Panc1 (cell line): ENCODE results near the gene TRAPPC2L. TPM values are rescaled to one million over a fixed set of nuclear protein-coding genes. Genes with fewer than 3 reads are reported as not detected.

ENCODE experiments used
- ATAC-seq: fragments of 200-7000 bp; cut with Tn5 transposase; 2 replicates; pipeline ENCODE4 v1.9.1; 2020; ENCODE audit warnings: mild to moderate bottlenecking, moderate library complexity
- BruUV-seq: library from RNA; stranded (reverse); fragments of 400-500 nt; replicated peaks from 2 replicates; lab custom pipeline; 2021; lab: Mats Ljungman, UMichigan
- CTCF ChIA-PET: fragments of 300-600 bp; sonication (Branson Sonifier 250); formaldehyde crosslinking; loops from one replicate; lab custom pipeline; 2022; ENCODE audit warnings: antibody characterized with exemption; lab: Charles Lee
- POLR2A ChIA-PET: fragments of 300-600 bp; sonication (Branson Sonifier 250); formaldehyde crosslinking; loops from one replicate; lab custom pipeline; 2022; ENCODE audit warnings: antibody characterized with exemption; lab: Charles Lee
- DNase-seq: peaks from one replicate; pipeline ENCODE4 v3.0.0-alpha.2; 2010; ENCODE audit warnings: low read depth, low spot score
- H3K27ac ChIP-seq: 2 replicates; pipeline ENCODE4 v1.5.1; 2011; ENCODE audit warnings: mild to moderate bottlenecking, low read length, inconsistent platforms
- H3K27me3 ChIP-seq: fragments of 200-500 bp; sonication (Bioruptor generic); 2 replicates; pipeline ENCODE4 v1.6.0; 2014; ENCODE audit warnings: low read length, inconsistent platforms; ENCODE audit not compliant: control insufficient read depth, insufficient read depth
- H3K36me3 ChIP-seq: fragments of 200-500 bp; sonication (Bioruptor generic); 2 replicates; pipeline ENCODE4 v1.5.1; 2014; ENCODE audit warnings: inconsistent platforms, mild to moderate bottlenecking, low read length, moderate library complexity; ENCODE audit not compliant: control insufficient read depth, insufficient read depth
- H3K4me1 ChIP-seq: 2 replicates; pipeline ENCODE4 v1.5.1; 2011; ENCODE audit warnings: inconsistent platforms, mild to moderate bottlenecking, low read length, moderate library complexity; ENCODE audit not compliant: control insufficient read depth, insufficient read depth
- H3K4me3 ChIP-seq, 2 experiments: 2 replicates each; pipeline ENCODE4 v1.5.1; 2011 to 2012; ENCODE audit warnings: low read depth in 2 of 2, low read length in 2 of 2, mild to moderate bottlenecking in 2 of 2, inconsistent platforms in 1 of 2, moderate library complexity in 1 of 2
- H3K9me3 ChIP-seq: fragments of 200-500 bp; sonication (Bioruptor generic); 2 replicates; pipeline ENCODE4 v1.5.1; 2014; ENCODE audit warnings: low read depth, mild to moderate bottlenecking, inconsistent platforms, low read length, moderate library complexity; ENCODE audit not compliant: control insufficient read depth, insufficient read depth
- CTCF ChIP-seq: fragments of 450-650 bp; IDR thresholded peaks from 2 replicates; pipeline ENCODE4 v1.5.1; 2017; ENCODE audit warnings: mild to moderate bottlenecking
- POLR2AphosphoS5 ChIP-seq: IDR thresholded peaks from 2 replicates; pipeline ENCODE4 v1.6.1; 2012; ENCODE audit warnings: mild to moderate bottlenecking, low read depth, low read length, moderate library complexity
- REST ChIP-seq, 2 experiments: IDR thresholded peaks; 2 replicates each; pipeline ENCODE4 v1.6.1; 2011 to 2012; ENCODE audit warnings: low read depth in 2 of 2, control low read depth in 1 of 2, low read length in 1 of 2, mild to moderate bottlenecking in 1 of 2, moderate library complexity in 1 of 2; ENCODE audit not compliant: insufficient read depth in 1 of 2
- SIN3A ChIP-seq: IDR thresholded peaks from 2 replicates; pipeline ENCODE4 v1.6.1; 2012; ENCODE audit warnings: low read depth, mild to moderate bottlenecking, low read length, moderate library complexity, borderline replicate concordance; ENCODE audit not compliant: insufficient read depth
- TCF7L2 ChIP-seq: IDR thresholded peaks from 2 replicates; pipeline ENCODE4 v1.6.1; 2011; ENCODE audit warnings: mild to moderate bottlenecking, low read depth, low read length, inconsistent platforms
- in situ Hi-C: cut with HindIII; loops from 2 replicates; pipeline ENCODE4 v1.10.0; 2016; ENCODE audit warnings: low sequenced_read_pairs, low pct_unique_long_range_greater_than_20kb
- intact Hi-C: fragments of 100-400 bp; cut with micrococcal nuclease; formaldehyde crosslinking; loops from one replicate; pipeline ENCODE4 v1.10.0; 2022; ENCODE audit not compliant: unreplicated experiment
- total RNA-seq: library from RNA; stranded (reverse); gene quantifications from one replicate; pipeline ENCODE4 v1.2.1, GENCODE V29; 2021; ENCODE audit not compliant: unreplicated experiment

TRAPPC2L gene
- total RNA-seq, 1 experiment from 2014 or later = 73.8 TPM

- Histone ChIP-seq H3K4me3 (no peak overlapping the region), H3K9me3 (no peaks in the 10 kb centered on the region), H3K4me1 (peaks cover 7% of the 10 kb centered on the region), H3K36me3 (no peaks in the 10 kb centered on the region), H3K27ac (no peak overlapping the region), H3K27me3 (no peaks in the 10 kb centered on the region)
- ChIA-PET CTCF (interaction anchor here (0.6 kb wide), 1 partner anchor 302 kb away, joined by 5 read pairs; no protein-coding TSS in a partner anchor), POLR2A (no interaction called here)
- DNase-seq (no peak), ATAC-seq (peak; percentile 64)
- TF ChIP-seq SIN3A (no peak), TCF7L2 (no peak), POLR2AphosphoS5 (no peak), REST (IDR thresholded peaks at IDR 0.05; ENCODE audit: insufficient read depth in 1 of 2, low read depth in 2 of 2, low read length in 1 of 2) (no peak), CTCF (no peak)
- BruUV-seq = no TSS peak
- in situ Hi-C loops = no loop called here
- intact Hi-C loops = no loop called here
These were observed 34.2 kb downstream of the TRAPPC2L start for GRCh38 chr16:88891083-88891482.

- BruUV-seq = no TSS peak
- ATAC-seq (no peak), DNase-seq (no peak)
- no peak overlapping the region for H3K4me3 ChIP-seq
- intact Hi-C loops = no loop called here
- peaks cover 7% of the 10 kb centered on the region for H3K4me1 ChIP-seq
- no peak overlapping the region for H3K27ac ChIP-seq
- no peak for TF ChIP-seq TCF7L2
- TF ChIP-seq SIN3A = no peak
- no peak for TF ChIP-seq REST (IDR thresholded peaks at IDR 0.05; ENCODE audit: insufficient read depth in 1 of 2, low read depth in 2 of 2, low read length in 1 of 2)
- no peak for TF ChIP-seq CTCF
- no peak for TF ChIP-seq POLR2AphosphoS5
- no peaks in the 10 kb centered on the region for H3K9me3 ChIP-seq
- in situ Hi-C loops = no loop called here
- no peaks in the 10 kb centered on the region for H3K27me3 ChIP-seq
- POLR2A ChIA-PET = no interaction called here
- no peaks in the 10 kb centered on the region for H3K36me3 ChIP-seq
- CTCF ChIA-PET = no interaction called here
These were observed 35.1 kb downstream of the TRAPPC2L start for GRCh38 chr16:88892065-88892464.
